Lung microvascular endothelial cell (primary cell): ENCODE results near the gene ATF7IP2. TPM values are rescaled to one million over a fixed set of nuclear protein-coding genes. Genes with fewer than 3 reads are reported as not detected.
"Not testable (repeated sequence)": the region's sequence is repeated elsewhere in the genome, so short reads cannot be mapped to it uniquely, and the experiment has no call there.

Experiments used
- DNase-seq, 2 donors: peaks; one replicate each; pipeline versions ENCODE4 v3.0.0 to v3.0.0-alpha.2; 2010; ENCODE audit warnings: low read depth in 2 of 2
- total RNA-seq: library from RNA; depleted of rRNA; stranded (reverse); fragments of >200 nt; gene quantifications from 2 replicates; pipeline ENCODE4 v1.2.1, GENCODE V29; 2014

The ATF7IP2 gene
- total RNA-seq, 1 donor from 2014 or later, result 8.1 TPM

DNA sequence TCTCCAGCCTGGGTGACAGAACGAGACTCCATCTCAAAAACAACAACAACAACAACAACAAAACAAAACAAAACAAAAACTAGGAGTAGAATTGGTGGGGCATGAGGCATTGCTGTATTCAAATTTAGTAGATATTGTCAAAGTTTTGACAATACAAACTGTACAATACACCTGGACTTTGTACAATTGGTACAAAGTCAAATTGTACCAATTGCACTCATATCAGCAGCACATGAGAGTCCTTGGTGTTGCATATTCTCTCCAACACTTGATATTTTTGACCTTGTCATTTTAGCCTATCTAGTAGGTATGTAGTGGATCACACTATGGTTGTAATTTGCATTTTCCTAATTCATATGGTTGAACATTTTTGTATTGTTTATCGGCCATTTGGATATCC lies 14.3 kb upstream of the ATF7IP2 start:
- DNase-seq, result no peak

DNA sequence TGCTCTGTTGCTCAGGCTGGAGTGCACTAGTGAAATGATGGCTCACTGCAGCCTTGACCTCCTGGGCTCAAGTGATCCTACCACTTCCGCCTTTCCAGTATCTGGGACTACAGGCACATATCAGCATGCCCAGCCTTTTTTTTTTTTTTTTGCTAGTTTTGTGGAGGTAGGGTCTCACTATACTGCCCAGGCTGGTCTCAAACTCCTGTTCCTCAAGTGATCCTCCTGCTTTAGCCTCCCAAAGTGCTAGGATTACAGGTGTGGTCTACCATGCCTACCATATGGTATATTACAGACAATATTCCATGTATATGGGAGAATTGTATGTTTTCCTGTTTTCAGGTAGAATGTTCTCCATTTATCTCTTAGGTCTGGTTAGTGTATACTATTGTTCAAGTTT lies 12.3 kb upstream of the ATF7IP2 start:
- DNase-seq, result no peak

DNA sequence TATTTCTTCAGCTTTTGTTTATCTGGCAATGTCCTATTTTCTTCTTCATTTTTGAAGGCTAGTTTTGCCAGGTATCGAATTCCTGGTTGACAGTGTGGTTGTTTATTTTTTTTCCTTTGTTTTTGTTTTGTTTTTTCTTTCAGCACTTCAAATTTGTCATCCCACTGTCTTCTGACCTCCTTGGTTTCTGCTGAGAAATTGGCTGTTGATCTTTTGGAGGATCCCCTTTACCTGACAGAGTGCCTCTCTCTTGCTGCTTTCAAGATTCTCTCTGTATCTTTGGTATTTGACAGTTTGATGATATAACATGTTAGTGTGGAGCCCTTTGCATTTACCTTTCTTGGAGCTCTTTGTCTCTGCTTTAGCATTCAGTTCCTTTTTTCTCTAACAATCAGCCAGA lies 9.6 kb upstream of the ATF7IP2 start:
- DNase-seq, result no peak

- no peak for DNase-seq
Measured at GRCh38 chr16:10383626-10384025, 2.2 kb upstream of the ATF7IP2 start.

GRCh38 chr16:10386517-10387100 lies 748 bp downstream of the ATF7IP2 start:
- peak; percentile 9 to 21 for DNase-seq

DNA sequence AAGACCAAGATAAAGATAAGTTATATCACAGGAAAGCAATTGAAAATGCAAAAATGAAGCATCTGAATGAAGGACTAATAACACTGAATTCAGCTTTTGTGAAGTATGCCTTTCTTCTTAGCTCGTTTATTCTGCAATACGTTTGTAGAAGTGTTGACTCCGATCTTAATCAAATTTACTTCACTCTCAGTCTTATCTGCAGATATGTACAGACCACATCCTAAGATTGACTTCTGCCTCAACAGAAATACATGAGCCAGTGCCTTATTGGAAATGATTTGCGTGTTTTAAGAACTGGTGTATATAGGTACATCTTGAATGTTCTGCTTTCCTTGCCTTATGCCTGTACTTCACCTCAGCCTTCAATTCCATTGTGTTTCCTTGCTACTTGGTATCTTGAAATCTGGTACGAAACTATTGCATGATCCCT lies 1.3 kb downstream of the ATF7IP2 start:
- no peak for DNase-seq

GRCh38 chr16:10388988-10389387 lies 3.1 kb downstream of the ATF7IP2 start:
- DNase-seq, result no peak

DNA sequence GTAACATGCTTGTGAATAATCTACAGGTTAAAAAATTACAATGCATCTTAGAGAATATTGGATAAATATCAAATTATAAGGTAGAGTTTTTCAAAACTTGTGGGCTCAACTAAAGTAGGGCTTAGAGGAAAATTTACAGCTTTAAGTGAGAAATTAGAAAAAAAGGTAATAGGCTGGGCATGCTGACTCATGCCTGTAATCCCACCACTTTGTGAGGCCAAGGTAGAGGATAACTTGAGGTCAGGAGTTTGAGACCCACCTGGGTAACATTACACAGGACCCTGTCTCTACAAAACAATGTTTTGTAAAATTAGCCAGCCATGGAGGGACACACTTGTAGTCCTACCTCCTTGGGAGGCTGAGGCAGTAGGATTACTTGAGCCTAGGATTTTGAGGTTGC lies 4.5 kb downstream of the ATF7IP2 start:
- no peak for DNase-seq

DNA sequence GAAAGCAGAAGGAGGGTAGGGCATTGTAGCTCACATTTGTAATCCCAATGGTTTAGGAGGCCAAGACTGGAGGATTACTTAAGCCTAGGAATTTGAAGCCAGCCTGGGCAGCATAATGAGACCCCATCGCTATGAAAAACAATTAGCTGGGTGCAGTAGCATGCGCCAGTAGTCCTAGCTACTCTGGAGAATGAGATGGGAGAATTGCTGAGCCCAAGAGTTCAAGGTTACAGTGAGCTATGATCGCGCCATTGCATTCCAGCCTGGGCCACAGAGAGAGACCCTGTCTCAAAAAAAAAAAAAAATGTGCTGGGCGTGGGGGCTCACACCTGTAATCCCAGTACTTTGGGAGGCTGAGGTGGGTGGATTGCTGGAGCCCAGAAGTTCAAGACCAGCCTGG lies 5.0 kb downstream of the ATF7IP2 start:
- no peak for DNase-seq

DNA sequence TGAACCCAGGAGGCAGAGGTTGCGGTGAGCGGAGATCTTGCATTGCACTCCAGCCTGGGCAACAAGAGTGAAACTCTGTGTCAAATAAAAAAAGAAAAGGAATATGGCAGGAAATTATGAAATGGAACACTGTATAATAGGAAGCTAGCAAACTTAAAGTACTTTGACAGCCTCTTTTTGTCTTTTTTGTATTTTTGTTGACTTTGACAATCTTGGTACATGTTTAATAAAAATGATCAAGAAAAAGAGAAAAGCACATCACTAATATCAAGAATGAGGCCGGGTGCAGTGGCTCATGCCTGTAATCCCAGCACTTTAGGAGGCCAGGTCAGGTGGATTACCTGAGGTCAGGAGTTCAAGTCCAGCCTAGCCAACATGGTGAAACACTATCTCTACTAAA lies 5.5 kb downstream of the ATF7IP2 start:
- DNase-seq, result no peak

GRCh38 chr16:10402975-10403374 lies 17.1 kb downstream of the ATF7IP2 start:
- DNase-seq, result no peak

GRCh38 chr16:10405386-10405939 lies 19.6 kb downstream of the ATF7IP2 start:
- DNase-seq, result peak; percentile 87 to 88

DNA sequence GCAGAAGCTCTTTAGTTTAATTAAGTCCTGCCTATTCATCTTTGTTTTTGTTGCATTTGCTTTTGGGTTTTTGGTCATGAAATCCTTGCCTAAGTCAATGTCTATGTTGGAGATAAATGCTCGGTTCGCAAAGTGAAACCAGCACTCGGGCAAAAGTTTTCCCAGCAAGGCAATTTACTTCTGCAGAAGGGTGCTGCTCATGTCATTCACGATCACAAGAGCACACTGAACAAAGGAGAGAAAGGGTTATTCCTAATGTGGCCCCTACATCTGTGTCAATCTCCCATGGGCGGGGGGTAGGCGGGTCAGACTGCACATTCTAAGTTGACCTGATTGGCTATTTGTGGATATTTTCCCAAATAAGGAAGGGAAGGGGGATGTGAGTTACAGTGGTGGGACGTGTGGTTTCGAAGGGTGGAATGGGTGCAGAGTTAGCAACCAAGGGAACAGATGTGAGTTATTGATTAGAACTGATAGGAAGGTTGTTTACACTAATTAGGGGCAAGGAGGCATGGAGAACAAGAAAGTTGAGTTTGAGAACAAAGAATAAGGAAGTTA lies 23.0 kb downstream of the ATF7IP2 start:
- DNase-seq, result peak; percentile 21 to 28

- DNase-seq, result not testable (repeated sequence)
Measured at GRCh38 chr16:10409713-10410112, 23.9 kb downstream of the ATF7IP2 start.

- no peak for DNase-seq
Measured at GRCh38 chr16:10410469-10410868, 24.6 kb downstream of the ATF7IP2 start.

GRCh38 chr16:10412935-10413601 lies 27.2 kb downstream of the ATF7IP2 start:
- DNase-seq, result no peak

GRCh38 chr16:10418204-10418603 lies 32.3 kb downstream of the ATF7IP2 start:
- DNase-seq, result not testable (repeated sequence)

DNA sequence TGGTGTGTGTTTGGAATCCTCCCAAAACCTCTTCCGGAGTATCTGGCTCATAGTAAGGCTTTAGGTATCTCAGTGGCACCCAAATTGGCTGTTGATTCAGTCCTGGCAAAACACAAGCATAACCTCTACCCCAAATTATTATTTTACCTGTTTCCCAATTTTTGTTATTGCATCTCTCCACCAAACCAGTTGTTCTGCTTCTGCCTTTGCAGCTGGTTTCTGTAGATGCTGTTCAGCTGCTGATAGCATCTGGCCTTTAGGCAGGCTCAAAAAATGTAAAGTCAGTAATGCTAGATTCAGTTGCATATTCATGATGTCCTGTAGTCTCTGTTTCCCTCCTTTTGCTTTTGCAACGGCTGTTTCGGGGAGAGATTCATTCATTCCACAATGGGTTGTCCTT lies 33.8 kb downstream of the ATF7IP2 start:
- DNase-seq, result no peak

DNA sequence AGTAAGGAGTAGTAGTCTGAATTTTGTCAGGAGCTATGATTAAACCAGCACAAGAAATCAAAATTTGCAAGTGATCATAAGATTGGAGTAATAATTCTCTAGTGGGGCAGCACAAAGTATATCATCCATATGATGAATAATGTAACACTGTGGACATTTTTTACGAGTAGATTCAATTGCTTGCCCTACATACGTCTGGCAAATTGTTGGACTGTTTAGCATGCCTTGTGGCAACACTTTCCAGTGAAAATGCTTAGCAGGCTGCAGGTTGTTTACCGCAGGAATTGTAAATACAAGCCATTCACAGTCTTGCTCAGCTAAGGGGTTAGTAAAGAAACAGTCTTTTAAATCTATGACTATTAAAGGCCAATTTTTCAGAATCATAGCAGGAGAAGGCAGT lies 35.7 kb downstream of the ATF7IP2 start:
- DNase-seq, result no peak

DNA sequence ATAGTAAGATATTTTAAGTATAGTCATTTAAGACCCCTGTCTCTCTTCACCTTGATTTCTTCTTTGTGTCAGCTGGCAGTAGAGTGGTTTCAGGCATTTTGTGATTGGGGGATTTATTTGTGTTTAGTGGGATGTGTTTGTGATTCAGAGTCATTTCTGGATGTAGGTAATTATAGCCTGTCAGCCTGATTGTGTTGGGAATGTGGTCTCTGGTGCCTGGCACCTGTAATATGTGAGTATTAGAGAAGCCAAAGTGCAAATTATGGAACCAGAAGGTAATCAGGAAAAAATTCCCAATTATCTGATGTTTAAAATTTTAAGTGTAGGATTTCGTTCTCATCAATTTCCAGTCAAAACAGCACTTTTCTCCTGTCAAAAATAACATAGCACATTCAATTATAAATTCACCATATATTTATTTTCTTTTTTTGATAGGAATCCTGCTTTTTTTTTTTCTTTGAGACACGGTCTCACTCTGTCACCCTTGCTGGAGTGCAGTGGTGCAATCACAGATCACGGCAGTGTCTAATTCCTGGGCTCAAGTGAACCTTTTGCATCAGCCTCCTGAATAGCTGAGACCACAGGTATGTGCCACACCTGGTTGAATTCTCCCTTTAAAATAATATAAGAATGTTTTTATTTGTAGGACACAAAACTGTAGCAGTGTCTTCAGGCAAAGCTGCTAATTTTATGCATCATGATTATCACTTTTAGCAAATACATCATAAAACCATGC lies 42.7 kb downstream of the ATF7IP2 start:
- no peak for DNase-seq

DNA sequence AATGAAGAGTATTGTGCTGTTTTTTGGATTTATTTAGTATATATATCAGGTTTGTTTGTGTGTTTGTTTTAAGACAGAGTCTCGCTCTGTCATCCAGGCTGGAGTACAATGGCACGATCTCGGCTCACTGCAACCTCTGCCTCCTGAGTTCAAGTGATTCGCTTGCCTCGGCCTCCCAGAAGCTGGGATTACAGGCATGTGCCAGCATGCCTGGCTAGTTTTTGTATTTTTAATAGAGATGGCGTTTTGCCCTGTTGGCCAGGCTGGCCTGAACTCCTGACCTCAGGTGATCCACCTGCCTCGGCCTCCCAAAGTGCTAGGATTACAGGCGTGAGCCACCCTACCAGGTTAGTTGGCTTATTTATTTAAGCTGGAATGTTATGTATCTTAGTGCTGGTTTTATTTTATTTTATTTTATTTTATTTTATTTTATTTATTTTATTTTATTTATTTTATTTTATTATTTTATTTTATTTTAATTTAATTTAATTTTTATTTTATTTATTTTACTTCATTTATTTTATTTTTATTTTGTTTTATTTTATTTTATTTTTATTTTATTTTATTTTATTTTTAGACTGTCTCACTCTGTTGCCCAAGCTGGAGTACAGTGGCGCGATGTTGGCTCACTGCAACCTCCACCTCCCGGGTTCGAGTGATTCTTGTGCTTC lies 43.6 kb downstream of the ATF7IP2 start:
- not testable (repeated sequence) for DNase-seq

- no peak for DNase-seq
Measured at GRCh38 chr16:10441726-10442125, 55.9 kb downstream of the ATF7IP2 start.
